ENCODE measurements around the gene SMIM35. TPM values are rescaled to one million over a fixed set of nuclear protein-coding genes. Genes with fewer than 3 reads are reported as not detected.

The SMIM35 gene
- total and polyA plus RNA-seq, 2 of the 13 experiments (the other 11 are each of a cell fraction or from before 2014, with no cell fraction given), result not detected

DNA sequence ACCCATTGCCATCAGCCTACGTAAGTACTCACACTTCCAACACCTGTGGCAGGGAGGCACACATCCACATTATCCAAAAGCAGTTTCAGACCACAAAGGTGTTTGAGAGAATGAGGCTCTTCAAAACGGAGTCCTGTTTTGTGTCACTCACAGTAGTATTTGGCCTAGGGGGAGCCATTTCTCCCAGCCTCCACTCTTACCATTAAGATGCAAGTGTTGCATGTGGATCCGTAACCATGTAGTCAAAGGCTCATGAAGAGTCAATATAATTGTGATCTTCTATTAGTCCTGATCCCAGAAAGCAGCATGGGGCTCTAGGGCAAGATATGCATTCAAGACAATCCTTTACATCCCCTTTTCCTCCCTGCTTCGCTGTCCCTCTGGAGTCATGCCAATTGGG, 59.1 kb downstream of the SMIM35 start:
- no TSS peak for BruUV-seq (replicated peaks)
- CTCF ChIA-PET (ENCODE audit: low intra/inter-chr PET ratio, low total read pairs), result no interaction called here
- Histone ChIP-seq H3K27ac (ENCODE audit: extremely low read length, insufficient read depth, low read length) (no peak overlapping the region), H3K9ac (ENCODE audit: insufficient read depth, low read depth, low read length) (no peak overlapping the region), H3K9me3 (ENCODE audit: low read length) (no peaks in the 10 kb centered on the region), H2AFZ (ENCODE audit: low read length) (no peak overlapping the region), H3K79me2 (ENCODE audit: insufficient read depth, low read length) (no peaks in the 10 kb centered on the region), H3K4me3 (replicated peaks in 1 of 3; ENCODE audit: insufficient read depth in 1 of 3, low read depth in 2 of 3, low read length in 3 of 3) (no peak overlapping the region), H3K4me2 (ENCODE audit: low read depth, low read length) (no peak overlapping the region), H3K27me3 (ENCODE audit: control insufficient read depth in 1 of 2, insufficient read depth in 2 of 2, low read length in 2 of 2) (peaks cover 2 to 8% of the 10 kb centered on the region in 2 experiments; a peak in 4 of 5 replicates), H3K36me3 (replicated peaks in 1 of 2; ENCODE audit: control insufficient read depth in 1 of 2, insufficient read depth in 2 of 2, low read length in 2 of 2) (no peaks in the 10 kb centered on the region), H3K4me1 (ENCODE audit: insufficient read depth, low read length) (no peaks in the 10 kb centered on the region), H4K20me1 (ENCODE audit: insufficient read depth, low read length) (no peaks in the 10 kb centered on the region)
- ATAC-seq (no peak), DNase-seq (ENCODE audit: low spot score) (no peak), FAIRE-seq (no peak)
- in situ Hi-C loops (cut with HindIII; ENCODE audit: extremely low pct_ligation_motif_present, low pct_unique_long_range_greater_than_20kb), result no loop called here
- WGBS (ENCODE audit: low lambda C conversion rate), result 42% methylated on average over 4 of the region's 4 CpGs
- POLR2A ChIA-PET, result no interaction called here
- intact Hi-C loops (cut with micrococcal nuclease; ENCODE audit: unreplicated experiment), result no loop called here
- TF ChIP-seq REL (CRISPR knock-in tag; conservative IDR thresholded peaks at IDR 0.05) (no peak), ZNF256 (CRISPR knock-in tag; conservative IDR thresholded peaks at IDR 0.05) (no peak), ZNF260 (CRISPR knock-in tag; IDR thresholded peaks at IDR 0.05; ENCODE audit: borderline replicate concordance, low read depth) (no peak), KDM4B (CRISPR knock-in tag; IDR thresholded peaks at IDR 0.05) (no peak), ZNF879 (CRISPR knock-in tag; IDR thresholded peaks at IDR 0.05) (no peak)
- TF ChIP-seq, protein P1, sequence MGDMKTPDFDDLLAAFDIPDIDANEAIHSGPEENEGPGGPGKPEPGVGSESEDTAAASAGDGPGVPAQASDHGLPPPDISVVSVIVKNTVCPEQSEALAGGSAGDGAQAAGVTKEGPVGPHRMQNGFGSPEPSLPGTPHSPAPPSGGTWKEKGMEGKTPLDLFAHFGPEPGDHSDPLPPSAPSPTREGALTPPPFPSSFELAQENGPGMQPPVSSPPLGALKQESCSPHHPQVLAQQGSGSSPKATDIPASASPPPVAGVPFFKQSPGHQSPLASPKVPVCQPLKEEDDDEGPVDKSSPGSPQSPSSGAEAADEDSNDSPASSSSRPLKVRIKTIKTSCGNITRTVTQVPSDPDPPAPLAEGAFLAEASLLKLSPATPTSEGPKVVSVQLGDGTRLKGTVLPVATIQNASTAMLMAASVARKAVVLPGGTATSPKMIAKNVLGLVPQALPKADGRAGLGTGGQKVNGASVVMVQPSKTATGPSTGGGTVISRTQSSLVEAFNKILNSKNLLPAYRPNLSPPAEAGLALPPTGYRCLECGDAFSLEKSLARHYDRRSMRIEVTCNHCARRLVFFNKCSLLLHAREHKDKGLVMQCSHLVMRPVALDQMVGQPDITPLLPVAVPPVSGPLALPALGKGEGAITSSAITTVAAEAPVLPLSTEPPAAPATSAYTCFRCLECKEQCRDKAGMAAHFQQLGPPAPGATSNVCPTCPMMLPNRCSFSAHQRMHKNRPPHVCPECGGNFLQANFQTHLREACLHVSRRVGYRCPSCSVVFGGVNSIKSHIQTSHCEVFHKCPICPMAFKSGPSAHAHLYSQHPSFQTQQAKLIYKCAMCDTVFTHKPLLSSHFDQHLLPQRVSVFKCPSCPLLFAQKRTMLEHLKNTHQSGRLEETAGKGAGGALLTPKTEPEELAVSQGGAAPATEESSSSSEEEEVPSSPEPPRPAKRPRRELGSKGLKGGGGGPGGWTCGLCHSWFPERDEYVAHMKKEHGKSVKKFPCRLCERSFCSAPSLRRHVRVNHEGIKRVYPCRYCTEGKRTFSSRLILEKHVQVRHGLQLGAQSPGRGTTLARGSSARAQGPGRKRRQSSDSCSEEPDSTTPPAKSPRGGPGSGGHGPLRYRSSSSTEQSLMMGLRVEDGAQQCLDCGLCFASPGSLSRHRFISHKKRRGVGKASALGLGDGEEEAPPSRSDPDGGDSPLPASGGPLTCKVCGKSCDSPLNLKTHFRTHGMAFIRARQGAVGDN (CRISPR knock-in tag; IDR thresholded peaks at IDR 0.05), result no peak
- TF ChIP-seq, protein P2, sequence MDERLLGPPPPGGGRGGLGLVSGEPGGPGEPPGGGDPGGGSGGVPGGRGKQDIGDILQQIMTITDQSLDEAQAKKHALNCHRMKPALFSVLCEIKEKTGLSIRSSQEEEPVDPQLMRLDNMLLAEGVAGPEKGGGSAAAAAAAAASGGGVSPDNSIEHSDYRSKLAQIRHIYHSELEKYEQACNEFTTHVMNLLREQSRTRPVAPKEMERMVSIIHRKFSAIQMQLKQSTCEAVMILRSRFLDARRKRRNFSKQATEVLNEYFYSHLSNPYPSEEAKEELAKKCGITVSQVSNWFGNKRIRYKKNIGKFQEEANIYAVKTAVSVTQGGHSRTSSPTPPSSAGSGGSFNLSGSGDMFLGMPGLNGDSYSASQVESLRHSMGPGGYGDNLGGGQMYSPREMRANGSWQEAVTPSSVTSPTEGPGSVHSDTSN (CRISPR knock-in tag; IDR thresholded peaks at IDR 0.05), result no peak
